HTR-8/SVneo (cell line): Measurements from ENCODE around the gene IFT80.
A peak's percentile ranks its signal among the peaks of the same experiment; 100 is the strongest.

Experiments used
- DNase-seq: peaks from one replicate; pipeline ENCODE4 v3.0.0; 2011; ENCODE audit warnings: low spot score, mixed read lengths; ENCODE audit not compliant: insufficient read length
- FAIRE-seq: peaks from 2 replicates; lab custom pipeline; 2011; peaks lifted over from hg19 to GRCh38; lab: Jason Lieb, UNC

Gene IFT80

DNA sequence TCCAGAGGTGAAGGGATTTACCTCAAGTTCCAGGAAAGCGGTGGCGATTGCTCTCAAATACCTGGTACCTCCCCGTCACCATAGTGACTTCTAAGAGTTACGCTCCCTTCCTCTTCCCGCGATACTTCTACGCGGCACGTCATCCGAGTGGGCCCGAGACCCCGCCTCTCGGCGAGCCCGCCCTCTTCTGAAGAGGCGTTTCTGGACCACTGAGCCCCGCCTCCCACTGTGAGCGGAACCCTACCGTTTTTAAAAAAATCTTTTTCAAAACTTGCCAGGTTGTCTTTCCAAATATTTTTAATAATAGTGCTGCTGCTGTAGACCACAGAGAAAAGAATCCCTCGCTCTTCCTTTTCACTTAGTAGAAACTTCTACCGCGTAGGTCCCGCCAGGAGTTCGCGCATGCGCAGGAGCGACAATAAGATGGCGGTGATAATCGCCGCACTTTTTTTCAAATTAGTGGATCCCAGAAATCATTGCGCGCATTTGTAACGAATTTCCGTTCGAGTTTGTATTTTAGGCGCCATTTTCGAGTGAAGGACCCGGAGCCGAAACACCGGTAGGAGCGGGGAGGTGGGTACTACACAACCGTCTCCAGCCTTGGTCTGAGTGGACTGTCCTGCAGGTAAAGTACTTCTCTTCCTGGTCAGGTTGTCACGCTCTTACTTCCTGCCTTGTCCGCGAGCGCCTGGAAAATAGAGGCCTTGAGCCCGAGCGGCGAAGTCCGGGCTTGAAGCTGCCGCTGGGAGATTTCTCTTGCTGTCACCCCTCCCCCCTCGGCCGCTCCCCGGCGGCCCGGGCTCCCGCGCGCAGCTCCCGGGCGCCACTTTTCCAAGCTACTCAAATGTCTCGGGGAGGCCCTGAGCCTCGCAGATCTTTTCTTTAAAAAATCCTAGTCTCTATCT, at the start of gene IFT80, which contains the start of gene SMC4:
TSS of gene IFT80 (minus strand) at position 101 of the 905 bp plus-strand sequence. CDS start 14,625 bp downstream, outside the sequence.
TSS of gene SMC4 (plus strand) at position 526 of the 905 bp plus-strand sequence. CDS start 1,177 bp downstream, outside the sequence.
- no peak for FAIRE-seq
- DNase-seq, result peak; percentile 88

DNA sequence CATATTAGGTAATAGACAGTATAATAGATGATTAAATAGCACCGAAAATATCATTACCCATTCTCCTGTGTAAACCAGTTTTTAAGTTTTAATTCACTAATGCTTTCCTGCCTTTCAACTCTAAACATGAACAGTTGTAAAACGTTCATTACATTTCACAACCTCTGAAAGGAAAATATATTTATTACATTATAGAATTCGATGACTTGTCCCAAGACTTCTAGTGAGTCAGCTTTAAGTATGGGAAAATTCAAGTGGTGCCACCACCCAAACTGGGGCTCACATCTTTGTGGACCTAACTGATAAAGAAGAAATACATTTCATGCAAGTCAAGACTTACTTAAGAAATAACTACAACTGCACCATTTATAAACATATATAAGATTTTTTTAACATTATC, 48.5 kb upstream of the IFT80 start:
- FAIRE-seq (no peak), DNase-seq (no peak)

DNA sequence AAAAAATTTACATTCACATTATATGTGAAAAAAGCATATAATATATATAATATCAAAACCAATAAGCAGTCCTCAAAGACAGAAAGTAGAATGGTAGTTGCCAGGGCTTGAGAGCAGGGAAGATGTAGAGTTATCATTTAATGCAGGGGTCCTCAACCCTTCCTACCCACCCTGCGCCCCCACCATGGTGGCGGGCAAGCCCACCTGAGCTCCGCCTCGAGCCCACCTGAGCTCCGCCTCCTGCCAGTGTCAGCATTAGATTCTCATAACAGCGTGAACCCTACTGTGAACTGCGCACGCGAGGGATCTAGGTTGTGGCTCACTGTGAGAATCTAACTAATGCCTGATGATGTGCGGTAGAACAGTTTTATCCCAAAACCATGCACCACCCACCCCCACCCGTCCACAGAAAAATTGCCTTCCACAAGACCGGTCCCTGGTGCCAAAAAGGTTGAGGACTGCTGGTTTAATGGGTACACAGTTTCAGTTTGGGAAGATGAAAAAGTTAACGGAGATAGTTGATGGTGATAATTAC, 47.6 kb upstream of the IFT80 start:
- FAIRE-seq (no peak), DNase-seq (no peak)

DNA sequence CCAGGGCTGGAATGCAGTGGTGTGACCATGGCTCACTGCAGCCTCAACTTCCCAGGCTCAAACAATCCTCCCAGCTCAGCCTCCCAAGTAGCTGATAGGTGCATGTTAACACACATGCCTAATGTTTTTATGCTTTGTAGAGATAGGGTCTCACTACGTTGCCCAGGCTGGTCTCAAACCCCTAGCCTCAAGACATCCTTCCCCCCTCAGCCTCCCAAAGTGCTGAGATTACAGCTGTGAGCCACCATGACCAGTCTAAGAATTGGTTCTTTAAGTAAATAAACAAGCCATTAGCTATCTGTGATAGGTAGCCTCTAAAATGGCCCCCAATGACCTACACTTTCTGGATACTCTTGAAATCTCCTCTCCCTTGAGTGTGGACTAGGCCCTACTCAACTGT, 46.8 kb upstream of the IFT80 start:
- FAIRE-seq (no peak), DNase-seq (no peak)

DNA sequence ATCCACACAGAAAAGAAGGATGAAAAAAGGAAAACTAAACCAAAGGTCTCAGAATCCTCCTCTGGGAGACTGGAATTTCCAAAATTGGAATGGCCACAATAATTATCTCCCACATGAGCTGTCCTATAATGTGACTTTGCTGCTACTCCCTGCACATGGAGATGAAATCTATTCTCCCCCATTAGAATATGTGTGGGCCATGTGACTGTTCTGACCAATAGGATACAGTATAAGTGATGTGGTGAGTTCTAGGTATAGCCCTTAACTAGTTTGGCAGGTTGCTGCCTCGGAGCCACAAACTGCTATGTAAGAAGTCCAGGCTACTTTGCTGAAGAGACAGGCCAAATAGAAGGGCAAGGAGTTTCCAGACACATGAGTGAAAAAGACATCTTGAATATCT, 45.4 kb upstream of the IFT80 start:
- DNase-seq, result no peak

DNA sequence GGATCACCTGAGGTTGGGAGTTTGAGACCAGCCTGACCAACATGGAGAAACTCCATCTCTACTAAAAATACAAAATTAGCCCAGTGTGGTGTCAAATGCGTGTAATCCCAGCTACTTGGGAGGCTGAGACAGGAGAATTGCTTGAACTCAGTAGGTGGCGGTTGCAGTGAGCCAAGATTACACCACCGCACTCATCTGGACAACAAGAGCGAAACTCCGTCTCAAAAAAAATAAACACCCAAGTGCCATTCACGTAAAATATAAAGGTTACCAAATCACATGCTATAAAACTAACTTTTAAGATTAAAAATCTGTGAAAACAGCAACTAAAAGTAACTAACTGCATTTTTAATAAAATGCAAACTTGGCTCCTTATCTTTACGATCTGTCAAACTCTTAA, 41.7 kb upstream of the IFT80 start:
- DNase-seq (no peak), FAIRE-seq (no peak)

More for the DNA sequence above, 45.4 kb upstream of the IFT80 start:
- FAIRE-seq, result peak; percentile 51

DNA sequence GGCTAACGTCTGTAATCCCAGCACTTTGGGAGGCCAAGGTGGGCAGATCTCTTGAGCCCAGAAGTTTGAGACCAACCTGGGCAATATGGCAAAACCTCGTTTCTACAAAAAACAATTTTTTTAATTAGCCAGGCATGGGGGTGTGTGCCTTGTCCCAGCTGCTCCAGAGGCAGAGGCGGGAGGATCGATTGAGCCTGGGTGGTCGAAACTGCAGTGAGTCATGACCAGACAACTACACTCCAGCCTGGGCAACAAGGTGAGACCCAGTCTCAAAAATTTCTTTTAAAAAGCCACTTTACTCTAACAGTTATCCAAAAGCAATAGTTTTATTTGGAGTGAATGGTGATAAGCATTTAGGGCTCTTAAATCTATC, 38.0 kb upstream of the IFT80 start:
- DNase-seq (no peak), FAIRE-seq (no peak)

DNA sequence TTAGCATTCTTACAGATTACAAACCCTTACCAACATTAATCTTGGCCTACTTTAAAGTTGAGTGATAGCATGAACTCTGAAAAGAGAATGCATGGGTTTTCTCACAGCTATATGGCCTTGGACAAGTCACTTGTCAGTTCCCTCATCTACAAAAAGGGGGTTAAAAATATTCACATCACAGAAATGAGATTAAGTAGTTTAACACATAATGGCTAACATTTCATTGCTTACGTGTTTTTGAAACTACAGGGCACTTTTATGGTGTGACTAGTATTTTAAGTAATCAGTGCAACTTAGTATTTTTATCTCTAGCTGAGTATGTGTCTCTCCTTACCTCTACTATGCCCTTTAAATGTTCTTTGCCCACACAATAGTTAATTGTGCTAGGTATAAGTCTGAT, 36.7 kb upstream of the IFT80 start:
- no peak for FAIRE-seq
- no peak for DNase-seq

DNA sequence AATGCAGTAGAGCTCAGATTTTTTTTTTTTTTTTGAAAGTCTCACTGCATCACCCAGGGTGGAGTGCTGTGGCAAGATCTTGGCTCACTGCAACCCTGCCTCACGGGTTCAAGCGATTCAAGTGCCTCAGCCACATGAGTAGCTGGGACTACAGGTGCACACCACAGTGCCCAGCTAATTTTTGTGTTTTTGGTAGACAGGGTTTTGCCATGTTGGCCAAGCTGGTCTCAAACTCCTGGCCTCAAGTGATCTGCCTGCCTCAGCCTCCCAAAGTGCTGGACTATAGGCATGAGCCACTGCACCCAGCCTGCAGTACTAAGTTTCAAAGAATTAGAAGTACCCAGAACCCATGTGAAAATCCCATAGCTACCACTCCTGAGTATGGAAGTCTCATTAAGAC, 36.1 kb upstream of the IFT80 start:
- DNase-seq (no peak), FAIRE-seq (no peak)

DNA sequence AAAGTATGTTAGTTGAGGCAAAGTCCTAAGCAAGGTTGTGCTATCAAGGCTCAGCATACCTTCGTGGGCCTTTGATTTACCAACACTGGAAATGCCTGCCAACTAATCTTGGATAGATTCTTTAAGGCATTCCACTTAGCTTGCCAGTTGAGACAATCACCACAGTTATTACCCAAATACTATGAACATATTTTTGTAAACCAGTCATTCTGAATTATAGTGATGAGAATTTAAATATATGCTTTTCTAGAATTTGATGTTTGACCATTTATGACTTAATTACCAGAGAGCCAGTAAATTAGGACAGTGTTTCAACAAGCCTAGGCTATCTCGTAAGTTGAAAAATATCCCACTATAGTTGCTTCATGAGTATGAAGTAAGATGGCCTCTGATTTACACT, 35.0 kb upstream of the IFT80 start:
- FAIRE-seq (no peak), DNase-seq (no peak)

DNA sequence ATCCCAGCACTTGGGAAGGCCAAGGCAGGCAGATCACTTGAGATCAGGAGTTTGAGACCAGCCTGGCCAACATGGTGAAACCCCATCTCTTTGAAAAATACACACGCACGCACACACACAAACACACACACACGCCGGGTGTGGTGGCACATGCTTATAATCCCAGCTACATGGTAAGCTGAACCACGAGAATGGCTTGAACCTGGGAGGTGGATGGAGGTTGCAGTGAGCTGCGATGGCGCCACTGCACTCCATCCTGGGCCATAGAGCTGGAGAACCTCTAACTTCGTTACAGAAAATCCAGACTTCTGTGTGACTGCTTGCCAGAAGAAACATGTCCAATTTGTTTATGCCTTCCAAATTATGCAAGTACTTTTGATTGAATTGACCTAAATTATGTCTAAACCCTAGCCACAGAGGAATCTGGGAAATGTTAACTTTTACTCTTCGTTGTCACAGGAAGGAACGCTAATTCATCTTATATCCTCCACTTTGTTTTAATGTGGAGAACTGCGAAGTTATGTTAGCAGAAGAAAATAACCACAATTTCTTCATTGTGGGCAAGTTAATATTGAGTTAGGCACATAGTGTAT, 28.9 kb upstream of the IFT80 start:
- DNase-seq, result no peak
- no peak for FAIRE-seq

DNA sequence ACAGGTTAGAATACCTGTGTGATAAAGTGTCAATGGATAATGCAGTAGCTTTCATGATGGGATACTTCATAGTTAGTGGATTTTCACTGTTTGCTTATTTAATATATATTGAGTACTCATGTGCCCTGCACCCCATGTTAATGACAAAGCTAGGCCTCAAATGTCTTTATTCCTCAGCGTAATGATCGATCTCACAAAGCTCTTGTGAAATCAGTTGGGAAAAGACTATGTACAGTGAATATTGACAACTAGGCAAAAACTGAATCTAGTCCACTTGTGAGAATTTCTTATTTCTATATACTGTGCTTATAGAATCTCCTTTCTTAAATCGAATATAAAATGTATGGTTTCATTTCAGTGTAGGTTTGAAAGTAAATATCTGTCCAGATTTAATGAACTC, 18.3 kb upstream of the IFT80 start:
- DNase-seq (no peak), FAIRE-seq (no peak)

DNA sequence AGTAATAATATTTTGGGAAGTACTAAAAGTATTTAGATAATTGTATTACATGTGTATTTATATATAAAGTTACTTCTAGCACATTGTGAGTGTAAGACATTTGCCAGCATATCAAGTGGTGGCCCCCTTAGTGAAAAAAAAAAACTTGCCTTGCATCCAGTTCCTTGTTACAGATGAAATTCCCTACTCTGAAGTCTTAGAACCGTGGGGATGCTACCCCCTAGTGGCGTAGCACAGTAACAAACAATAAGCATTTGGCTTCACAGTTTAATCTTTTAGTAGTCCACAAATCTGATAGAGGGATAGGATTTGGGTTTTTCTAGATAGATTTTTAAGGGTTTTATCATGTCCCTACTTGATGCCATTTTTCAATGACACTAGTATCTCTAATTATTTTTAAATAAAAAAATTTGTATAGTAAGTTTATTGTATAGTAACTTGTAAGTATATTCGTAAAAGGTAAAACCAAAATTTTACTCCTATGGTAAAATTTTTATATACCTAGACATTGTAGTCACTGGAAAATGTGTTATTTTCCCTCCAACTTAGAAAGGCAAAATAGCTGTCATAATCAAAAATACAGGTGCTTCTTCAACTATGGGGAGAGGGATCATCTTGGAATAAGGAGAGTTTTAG, 14.7 kb upstream of the IFT80 start:
- DNase-seq (peak; percentile 47), FAIRE-seq (no peak)

DNA sequence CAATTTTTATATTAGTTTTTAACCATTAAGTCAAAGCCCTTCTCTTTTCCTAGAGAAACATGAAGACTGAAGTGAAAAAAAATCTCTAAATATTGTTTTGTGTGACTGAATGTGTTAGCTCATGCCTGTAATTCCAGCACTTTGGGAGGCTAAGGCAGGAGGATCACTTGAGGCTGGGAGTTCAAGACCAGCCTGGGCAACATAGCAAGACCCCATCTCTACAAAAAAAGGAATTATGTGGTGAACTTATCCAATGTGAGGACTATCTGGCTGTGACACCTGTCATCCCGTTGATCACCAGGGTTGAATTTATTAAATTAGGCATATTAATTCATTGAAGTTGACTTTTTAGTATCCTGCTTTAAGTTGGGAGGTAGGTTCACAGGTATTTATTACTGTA, 13.5 kb upstream of the IFT80 start:
- FAIRE-seq (no peak), DNase-seq (no peak)

DNA sequence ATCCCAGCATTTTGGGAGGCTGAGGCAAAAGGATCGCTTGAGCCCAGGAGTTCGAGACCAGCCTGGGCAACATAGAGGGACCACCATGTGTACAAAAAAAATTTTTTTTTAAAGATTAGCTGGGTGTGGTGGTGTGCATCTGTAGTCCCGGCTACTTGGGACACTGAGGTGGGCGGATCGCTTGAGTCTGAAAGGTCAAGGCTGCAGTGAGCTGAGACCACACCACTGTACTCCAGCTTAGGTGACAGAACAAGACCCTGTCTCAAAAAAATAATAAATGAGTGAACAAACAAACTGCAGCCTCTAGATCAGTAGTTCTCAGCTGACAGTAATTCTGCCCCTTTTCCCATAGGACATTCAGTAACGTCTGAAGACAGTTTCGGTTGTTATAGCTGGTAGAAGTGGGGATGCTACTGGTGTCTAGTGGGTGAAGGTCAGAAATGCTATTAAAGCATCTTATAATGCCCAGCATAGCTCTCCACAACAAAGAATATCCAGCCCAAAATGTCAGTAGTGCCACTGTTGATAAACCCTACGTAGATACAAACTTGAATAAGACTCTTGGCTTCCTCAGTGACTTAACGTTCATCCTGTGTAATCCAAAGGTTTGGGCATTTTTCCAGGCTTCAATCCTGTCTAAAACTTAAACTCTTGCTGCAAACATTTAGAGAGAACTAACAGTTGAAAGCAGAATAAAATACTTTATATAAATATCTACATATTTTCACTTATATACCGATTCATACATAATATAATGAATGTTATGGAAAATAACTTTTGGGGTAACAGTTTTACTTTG, 11.0 kb upstream of the IFT80 start:
- DNase-seq (no peak), FAIRE-seq (no peak)

DNA sequence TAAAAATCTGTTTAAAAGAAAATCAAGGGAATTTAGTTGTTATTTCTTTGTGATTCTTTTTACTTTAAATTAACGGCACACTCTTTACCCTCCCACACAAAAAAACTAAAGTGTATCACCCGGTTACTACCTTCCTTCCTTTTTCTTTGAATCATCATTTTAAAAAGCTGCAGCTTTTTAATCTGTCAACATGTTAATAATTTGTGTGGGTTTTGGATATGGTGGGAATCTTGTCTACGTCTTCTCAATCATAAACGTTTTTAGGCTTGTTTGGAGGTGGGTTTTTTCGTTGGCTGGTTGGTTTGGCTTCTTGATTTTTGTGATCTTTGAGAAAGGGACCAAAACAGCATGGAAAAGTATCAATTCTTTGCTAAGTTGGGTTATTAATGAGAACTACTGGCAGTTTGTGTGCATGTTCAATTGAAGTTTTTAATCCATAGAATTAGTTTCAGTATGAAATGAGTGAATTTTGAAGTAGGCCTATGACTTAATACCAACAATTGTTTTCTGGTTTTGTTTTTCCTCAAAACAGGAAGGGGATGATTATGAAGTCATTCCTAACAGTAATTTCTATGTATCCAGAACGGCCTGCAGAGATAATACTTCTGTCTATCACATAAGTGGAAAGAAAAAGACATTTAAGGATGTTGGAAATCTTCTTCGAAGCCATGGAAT, 4.9 kb upstream of the IFT80 start:
- no peak for FAIRE-seq
- no peak for DNase-seq

DNA sequence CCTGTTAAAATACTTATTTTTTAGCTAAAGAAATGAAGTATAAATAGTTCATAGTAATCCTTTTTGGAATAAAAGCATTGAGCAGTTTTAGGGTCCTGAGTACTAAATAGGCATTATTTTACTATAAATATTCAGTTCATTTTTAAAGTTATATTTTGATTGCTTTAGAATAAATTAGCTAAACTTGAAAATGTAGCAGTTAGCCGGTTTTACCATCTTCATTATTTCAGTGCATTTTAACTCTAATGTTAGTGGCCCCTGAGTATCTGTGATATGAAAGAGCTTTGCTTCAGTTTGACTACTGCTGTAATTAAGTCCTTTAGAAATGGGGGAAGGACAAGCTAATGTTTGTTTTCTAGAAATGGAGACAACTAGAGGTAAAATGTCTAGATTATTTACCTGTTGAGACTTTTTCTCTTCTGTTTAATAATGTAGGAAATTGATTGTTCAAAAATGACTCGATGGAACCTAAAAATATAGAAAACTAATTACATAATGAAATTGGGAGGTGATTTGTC, 4.1 kb upstream of the IFT80 start:
- FAIRE-seq, result no peak
- no peak for DNase-seq

DNA sequence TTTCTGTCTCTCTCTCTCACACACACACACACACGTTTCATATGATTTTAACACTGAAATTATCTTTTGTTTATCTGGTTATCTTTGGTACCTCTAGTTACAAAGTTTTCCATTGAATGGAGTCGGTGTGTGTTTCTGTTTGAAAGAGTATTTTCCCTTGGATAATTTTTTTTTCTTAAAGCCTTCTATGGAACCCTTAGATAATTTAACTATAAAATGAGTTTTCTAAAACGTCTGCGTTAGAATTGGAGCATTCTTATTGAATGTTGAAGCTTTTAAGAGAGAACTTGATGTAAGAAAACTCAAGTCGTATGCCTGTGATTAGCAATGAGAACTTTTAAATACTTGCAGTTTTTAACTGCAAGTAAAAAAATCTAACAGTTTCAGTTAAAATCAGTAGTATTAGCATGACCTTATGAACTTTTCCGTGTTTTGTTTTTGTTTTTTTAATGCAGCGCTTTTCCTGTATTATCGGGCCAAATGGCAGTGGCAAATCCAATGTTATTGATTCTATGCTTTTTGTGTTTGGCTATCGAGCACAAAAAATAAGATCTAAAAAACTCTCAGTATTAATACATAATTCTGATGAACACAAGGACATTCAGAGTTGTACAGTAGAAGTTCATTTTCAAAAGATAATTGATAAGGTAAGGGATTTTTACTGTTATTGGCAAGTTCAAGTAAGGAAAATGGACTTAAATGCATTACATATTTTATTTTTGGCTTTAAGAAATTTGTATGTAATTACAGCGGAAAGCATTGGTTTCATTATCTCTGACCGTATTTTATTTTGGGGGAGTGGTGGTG, 3.4 kb upstream of the IFT80 start:
- no peak for DNase-seq
- no peak for FAIRE-seq
